Upper lobe of right lung (tissue), 1 donor: ENCODE results near the gene LKAAEAR1. TPM values are rescaled to one million over a fixed set of nuclear protein-coding genes. Genes with fewer than 3 reads are reported as not detected.

Source experiments
- ATAC-seq: fragments of 200-7000 bp; cut with Tn5 transposase; one replicate; pipeline ENCODE4 v1.9.1; 2020; ENCODE audit warnings: mild to moderate bottlenecking, moderate library complexity
- DNase-seq: peaks from one replicate; pipeline ENCODE4 v3.0.0-alpha.2; 2020
- H3K27ac ChIP-seq: fragments of 200-600 bp; one replicate; pipeline ENCODE4 v1.8.0; 2022
- H3K27me3 ChIP-seq: fragments of 200-600 bp; one replicate; pipeline ENCODE4 v1.8.0; 2022; ENCODE audit warnings: mild to moderate bottlenecking
- H3K36me3 ChIP-seq: fragments of 200-600 bp; one replicate; pipeline ENCODE4 v1.8.0; 2022
- H3K4me1 ChIP-seq: fragments of 200-600 bp; one replicate; pipeline ENCODE4 v1.8.0; 2022
- H3K4me3 ChIP-seq: fragments of 200-600 bp; one replicate; pipeline ENCODE4 v1.8.0; 2022; ENCODE audit warnings: mild to moderate bottlenecking
- H3K9me3 ChIP-seq: fragments of 200-600 bp; one replicate; pipeline ENCODE4 v1.8.0; 2022
- CTCF ChIP-seq: fragments of 200-600 bp; IDR thresholded peaks from one replicate; pipeline ENCODE4 v1.8.0; 2022; ENCODE audit warnings: antibody characterized with exemption
- intact Hi-C: fragments of 100-400 bp; cut with DNase I; formaldehyde crosslinking; loops from one replicate; pipeline ENCODE4 v1.11.0; 2022
- total RNA-seq: library from RNA; stranded (reverse); fragmentation: NEBNext Ultra II Directional; extraction: Animal tissue kit (Norgen Biotek cat#: 25700); gene quantifications from one replicate; pipeline ENCODE4 v1.2.1, GENCODE V29; 2021
- donor health status: DM: no; HTN: yes; CAD: no; lungs with severe emphysema.

LKAAEAR1 gene
- total RNA-seq, 1 donor from 2014 or later, result not detected

- no peaks in the 10 kb centered on the region for H3K27me3 ChIP-seq
- H3K4me3 ChIP-seq, result no peak overlapping the region
- intact Hi-C loops, result no loop called here
- no peak overlapping the region for H3K27ac ChIP-seq
- DNase-seq (peak; percentile 45), ATAC-seq (no peak)
- no peak for TF ChIP-seq CTCF
- H3K4me1 ChIP-seq, result no peaks in the 10 kb centered on the region
- H3K36me3 ChIP-seq, result no peaks in the 10 kb centered on the region
- no peaks in the 10 kb centered on the region for H3K9me3 ChIP-seq
These were observed 31.1 kb upstream of the LKAAEAR1 start for GRCh38 chr20:64115171-64115911.

GRCh38 chr20:64114356-64114971 is 30.3 kb upstream of the LKAAEAR1 start:
- Histone ChIP-seq H3K9me3 (no peaks in the 10 kb centered on the region), H3K27me3 (no peaks in the 10 kb centered on the region), H3K4me3 (no peak overlapping the region), H3K27ac (no peak overlapping the region), H3K36me3 (no peaks in the 10 kb centered on the region), H3K4me1 (no peaks in the 10 kb centered on the region)
- no peak for ATAC-seq
- peak; percentile 56 for DNase-seq
- TF ChIP-seq CTCF, result no peak
- intact Hi-C loops, result no loop called here

GRCh38 chr20:64113796-64114355 is 29.7 kb upstream of the LKAAEAR1 start:
- TF ChIP-seq CTCF, result no peak
- DNase-seq (peak; percentile 54), ATAC-seq (no peak)
- Histone ChIP-seq H3K27ac (no peak overlapping the region), H3K27me3 (no peaks in the 10 kb centered on the region), H3K4me1 (no peaks in the 10 kb centered on the region), H3K36me3 (no peaks in the 10 kb centered on the region), H3K4me3 (no peak overlapping the region), H3K9me3 (no peaks in the 10 kb centered on the region)
- intact Hi-C loops, result no loop called here

GRCh38 chr20:64113444-64113775 is 29.2 kb upstream of the LKAAEAR1 start:
- no peaks in the 10 kb centered on the region for H3K9me3 ChIP-seq
- no peaks in the 10 kb centered on the region for H3K36me3 ChIP-seq
- H3K27me3 ChIP-seq, result no peaks in the 10 kb centered on the region
- no peak for TF ChIP-seq CTCF
- DNase-seq (no peak), ATAC-seq (no peak)
- H3K27ac ChIP-seq, result no peak overlapping the region
- intact Hi-C loops, result no loop called here
- H3K4me1 ChIP-seq, result no peaks in the 10 kb centered on the region
- no peak overlapping the region for H3K4me3 ChIP-seq

- Histone ChIP-seq H3K9me3 (no peaks in the 10 kb centered on the region), H3K4me1 (no peaks in the 10 kb centered on the region), H3K4me3 (no peak overlapping the region), H3K27ac (no peak overlapping the region), H3K36me3 (no peaks in the 10 kb centered on the region), H3K27me3 (no peaks in the 10 kb centered on the region)
- intact Hi-C loops, result no loop called here
- DNase-seq (peak; percentile 60), ATAC-seq (no peak)
- no peak for TF ChIP-seq CTCF
These were observed 28.7 kb upstream of the LKAAEAR1 start for GRCh38 chr20:64112691-64113443.
